Gastroesophageal sphincter (tissue), 3 donors: ENCODE measurements around the gene LAMA2.

Experiments used
- EP300 ChIP-seq: sonication (generic); formaldehyde crosslinking; IDR thresholded peaks from one replicate; pipeline ENCODE4 v1.6.1; 2017; ENCODE audit warnings: antibody characterized with exemption, mild to moderate bottlenecking
- TF ChIP-seq, protein P1 (sequence below), 4 experiments: fragments of 200-600 bp in 2 of 4; fragments of 450-650 bp in 2 of 4; sonication (generic) in 1 of 4; IDR thresholded peaks; one replicate each; pipeline ENCODE4 v1.5.1; 2017 to 2019; ENCODE audit warnings: antibody characterized with exemption in 4 of 4, mild to moderate bottlenecking in 2 of 4, moderate library complexity in 2 of 4

DNA sequence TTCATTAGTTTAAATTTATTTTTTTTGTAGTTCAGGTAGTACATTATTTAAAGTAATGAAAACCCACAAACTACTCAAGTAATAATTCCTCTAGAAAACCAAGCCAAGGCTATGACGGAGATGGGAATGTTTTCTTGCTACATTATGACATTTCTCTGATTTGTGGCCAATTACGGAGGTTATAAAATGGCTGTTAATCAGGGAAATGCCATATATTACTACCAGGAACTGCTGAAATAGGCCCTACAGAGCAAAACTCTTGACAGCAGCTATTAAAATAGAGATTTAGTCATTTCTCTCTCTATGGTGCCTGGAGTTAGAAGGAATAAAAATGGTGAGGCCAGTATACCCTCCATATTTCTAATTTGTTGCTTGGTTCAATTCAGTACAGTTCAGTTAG, 547.0 kb downstream of the LAMA2 start:
- TF ChIP-seq, protein P1, sequence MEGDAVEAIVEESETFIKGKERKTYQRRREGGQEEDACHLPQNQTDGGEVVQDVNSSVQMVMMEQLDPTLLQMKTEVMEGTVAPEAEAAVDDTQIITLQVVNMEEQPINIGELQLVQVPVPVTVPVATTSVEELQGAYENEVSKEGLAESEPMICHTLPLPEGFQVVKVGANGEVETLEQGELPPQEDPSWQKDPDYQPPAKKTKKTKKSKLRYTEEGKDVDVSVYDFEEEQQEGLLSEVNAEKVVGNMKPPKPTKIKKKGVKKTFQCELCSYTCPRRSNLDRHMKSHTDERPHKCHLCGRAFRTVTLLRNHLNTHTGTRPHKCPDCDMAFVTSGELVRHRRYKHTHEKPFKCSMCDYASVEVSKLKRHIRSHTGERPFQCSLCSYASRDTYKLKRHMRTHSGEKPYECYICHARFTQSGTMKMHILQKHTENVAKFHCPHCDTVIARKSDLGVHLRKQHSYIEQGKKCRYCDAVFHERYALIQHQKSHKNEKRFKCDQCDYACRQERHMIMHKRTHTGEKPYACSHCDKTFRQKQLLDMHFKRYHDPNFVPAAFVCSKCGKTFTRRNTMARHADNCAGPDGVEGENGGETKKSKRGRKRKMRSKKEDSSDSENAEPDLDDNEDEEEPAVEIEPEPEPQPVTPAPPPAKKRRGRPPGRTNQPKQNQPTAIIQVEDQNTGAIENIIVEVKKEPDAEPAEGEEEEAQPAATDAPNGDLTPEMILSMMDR (IDR thresholded peaks at IDR 0.05) = no peak
- TF ChIP-seq EP300 = no peak
